H1 (cell line): ENCODE measurements around the gene LMBR1.

ENCODE experiments used
- CTCF ChIP-seq, 3 experiments: IDR thresholded peaks; 1 replicate in 2 of 3; 2 replicates in 1 of 3; pipeline versions ENCODE4 v1.5.1 to v1.6.1; 2011; ENCODE audit warnings: low read length in 3 of 3, mild to moderate bottlenecking in 3 of 3, inconsistent platforms in 2 of 3, low read depth in 1 of 3, moderate library complexity in 1 of 3; ENCODE audit not compliant: insufficient read depth in 1 of 3; ENCODE audit errors: control extremely low read depth in 1 of 3
- POLR2AphosphoS5 ChIP-seq: IDR thresholded peaks from 2 replicates; pipeline ENCODE4 v1.6.1; 2011; ENCODE audit warnings: low read depth, low read length

DNA sequence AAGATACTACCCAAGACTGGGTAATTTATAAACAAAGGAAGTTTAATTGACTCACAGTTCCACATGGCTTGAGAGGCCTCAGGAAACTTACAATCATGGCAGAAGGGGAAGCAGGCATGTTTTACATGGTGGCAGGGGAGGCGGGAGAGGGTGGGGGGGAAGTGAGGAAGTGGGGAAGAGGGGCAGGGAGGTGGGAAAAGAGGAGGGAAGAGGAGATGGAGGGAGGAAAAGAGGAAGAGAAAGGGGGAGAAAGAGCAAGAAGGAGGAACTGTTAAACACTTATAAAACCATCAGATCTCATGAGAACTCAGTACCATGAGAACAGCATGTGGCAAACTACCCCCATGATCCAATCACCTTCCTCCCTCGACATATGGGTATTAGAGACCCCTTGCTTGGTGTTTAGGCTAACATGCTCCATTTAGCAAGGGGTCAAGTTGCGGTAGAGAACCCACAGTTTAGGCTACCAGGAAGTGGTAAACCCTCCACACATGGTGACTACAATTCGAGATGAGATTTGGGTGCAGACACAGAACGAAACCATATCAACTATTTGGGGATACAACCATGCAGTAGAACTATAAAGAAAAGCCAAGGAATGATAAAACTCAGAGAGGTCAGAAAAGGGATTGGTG, 3.5 kb upstream of the LMBR1 start:
- TF ChIP-seq POLR2AphosphoS5 (no peak), CTCF (IDR thresholded peaks at IDR 0.05; ENCODE audit: control extremely low read depth in 1 of 3, insufficient read depth in 1 of 3, low read depth in 1 of 3, low read length in 3 of 3) (no peak)
